Activated naive CD8-positive, alpha-beta T cell treated with anti-CD3 and anti-CD28 coated beads, Interleukin-2, amount 50 U/mL, for 16 hours (primary cell): ENCODE data around the gene CLASP1.
"Not testable (repeated sequence)": the region's sequence is repeated elsewhere in the genome, so short reads cannot be mapped to it uniquely, and the experiment has no call there.

Experiments used
- DNase-seq: peaks from one replicate; pipeline ENCODE4 v3.0.0-alpha.2; 2020; ENCODE audit warnings: low read depth, low spot score

The CLASP1 gene

DNA sequence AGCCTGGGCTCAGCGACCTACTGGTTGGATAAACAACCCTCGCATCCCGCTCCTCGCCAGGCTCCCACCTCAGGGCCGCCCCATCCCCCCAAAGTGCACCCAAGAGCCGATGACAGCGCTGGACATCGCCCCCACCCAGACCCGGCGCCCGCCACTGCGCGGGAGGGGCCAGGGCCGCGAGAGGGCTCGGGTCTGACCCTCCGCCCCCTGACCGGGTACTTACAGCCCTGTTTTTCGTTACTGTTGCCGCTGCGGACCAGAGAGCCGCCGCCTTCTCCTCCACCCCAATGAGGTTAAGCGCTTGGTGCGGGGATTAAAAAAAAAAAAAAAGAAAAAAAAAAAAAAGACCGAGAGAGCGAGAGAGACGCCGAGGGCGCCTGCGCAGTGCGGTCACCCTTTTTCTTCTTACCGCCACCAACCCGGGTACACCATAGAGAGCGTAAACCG is at the start of gene CLASP1:
Gene CLASP1 (minus strand): TSS at position 314 of the 447 bp plus-strand sequence. CDS start 43,567 bp downstream, outside the sequence.
- no peak for DNase-seq

- DNase-seq, result no peak
Measured at GRCh38 chr2:121698318-121698930, 49.2 kb upstream of the CLASP1 start.

DNA sequence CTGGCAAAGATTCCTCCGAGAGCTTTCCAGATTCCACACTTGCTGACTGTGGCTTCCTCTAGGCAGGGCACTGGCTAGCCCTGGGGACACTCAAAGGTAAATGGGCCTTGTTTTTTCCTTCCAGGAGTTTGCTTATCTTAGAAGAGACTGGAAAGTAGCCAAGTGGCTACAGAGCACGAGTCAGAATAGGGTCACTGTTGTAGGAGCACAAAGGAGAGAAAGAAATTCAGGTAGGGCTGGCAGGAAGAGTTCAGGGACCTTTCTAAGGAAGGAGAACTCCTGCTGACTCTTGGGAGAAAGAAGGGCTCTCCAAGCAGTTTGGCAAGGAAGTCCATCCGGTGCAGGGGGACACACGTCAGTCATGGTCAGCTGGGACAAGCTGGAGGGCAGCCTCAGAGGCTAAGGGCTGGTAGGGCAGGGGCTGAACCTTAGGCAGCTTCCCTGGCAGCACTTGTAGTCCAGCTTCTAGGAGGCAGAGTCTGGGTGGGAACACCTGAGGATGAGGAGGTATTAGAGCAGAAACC is 47.9 kb upstream of the CLASP1 start:
- no peak for DNase-seq

DNA sequence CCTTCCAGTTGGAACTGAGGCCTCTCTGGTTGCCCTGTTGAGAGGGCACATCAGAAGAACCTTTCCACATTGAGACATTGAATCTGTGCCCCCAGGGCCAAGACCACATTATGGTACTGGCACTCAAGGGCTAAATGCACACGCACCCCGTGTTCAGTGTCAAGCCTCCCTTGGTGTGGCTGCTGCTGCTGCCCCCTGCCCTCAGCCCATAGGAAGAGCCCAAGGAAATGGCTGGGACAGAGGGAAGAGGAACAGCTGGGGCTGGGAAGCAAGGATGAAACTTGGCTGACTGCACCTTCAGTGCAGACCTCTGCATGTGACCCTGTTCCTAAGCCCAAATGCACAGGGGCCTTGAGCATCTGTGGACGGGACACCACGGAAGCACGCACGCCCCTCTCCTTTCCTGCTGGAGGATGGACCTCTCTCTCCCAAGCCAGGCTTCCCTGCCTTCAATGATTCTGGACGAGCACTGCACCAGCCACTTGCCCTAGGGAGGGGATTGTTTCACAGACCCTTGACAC is 47.2 kb upstream of the CLASP1 start:
- no peak for DNase-seq

DNA sequence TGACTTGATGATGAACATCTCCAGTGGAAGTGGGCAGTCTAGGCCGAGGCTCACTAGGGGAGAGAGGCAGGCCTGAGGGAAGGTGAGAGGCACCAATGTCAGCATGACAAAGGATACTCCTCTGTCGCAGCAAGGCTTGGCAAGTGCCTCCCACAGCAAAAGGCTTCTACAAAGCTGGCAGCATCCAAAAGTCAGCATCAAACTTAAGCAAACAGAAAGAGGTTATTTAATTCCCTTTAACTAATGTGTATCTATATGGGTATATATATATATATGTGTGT is 45.8 kb upstream of the CLASP1 start:
- DNase-seq, result no peak

GRCh38 chr2:121694398-121695170 is 45.3 kb upstream of the CLASP1 start:
- no peak for DNase-seq

- DNase-seq, result not testable (repeated sequence)
Measured at GRCh38 chr2:121690572-121690971, 41.3 kb upstream of the CLASP1 start.

GRCh38 chr2:121690095-121690494 is 40.8 kb upstream of the CLASP1 start:
- no peak for DNase-seq

- no peak for DNase-seq
Measured at GRCh38 chr2:121689356-121689755, 40.1 kb upstream of the CLASP1 start.

GRCh38 chr2:121688820-121689219 is 39.6 kb upstream of the CLASP1 start:
- DNase-seq, result no peak

DNA sequence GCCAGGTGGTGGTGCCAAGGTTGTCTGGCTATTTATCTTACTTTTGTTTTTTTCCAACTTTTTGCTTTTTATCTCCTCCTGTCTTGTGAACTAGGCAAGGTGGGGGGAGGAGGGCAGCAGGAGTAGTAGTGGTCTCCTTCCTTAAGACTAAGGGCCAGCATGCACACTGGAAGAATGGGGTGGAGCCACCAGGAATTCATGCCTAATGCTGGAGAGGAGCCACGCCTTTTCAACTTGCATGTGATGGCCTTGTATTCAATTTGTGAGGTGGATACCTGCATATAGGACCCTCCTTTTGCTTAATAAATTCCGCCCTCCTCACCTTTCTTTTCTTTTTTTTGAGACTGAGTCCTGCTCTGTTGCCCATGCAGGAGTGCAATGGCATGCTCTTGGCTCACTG is 37.6 kb upstream of the CLASP1 start:
- DNase-seq, result no peak

DNA sequence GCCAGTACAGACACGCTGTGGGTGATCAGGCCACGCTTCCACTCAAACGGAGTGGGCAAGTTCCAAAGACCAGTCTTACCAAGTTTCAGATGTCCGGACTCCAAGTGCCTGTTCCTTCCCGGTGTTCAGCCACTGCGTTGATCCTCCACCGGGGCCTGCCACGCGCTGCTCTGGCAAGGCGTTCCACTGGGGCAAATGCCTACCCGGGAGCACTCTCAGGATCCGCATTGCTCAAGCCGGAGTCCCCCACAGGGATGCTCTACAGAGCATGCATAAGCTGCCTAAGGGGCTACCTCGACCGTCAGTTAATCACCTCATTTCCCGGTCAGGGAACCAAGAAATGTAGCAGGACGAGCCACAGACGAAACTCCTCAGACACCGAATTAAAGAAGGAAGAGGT is 37.0 kb upstream of the CLASP1 start:
- no peak for DNase-seq

GRCh38 chr2:121682396-121683298 is 33.4 kb upstream of the CLASP1 start:
- no peak for DNase-seq

- DNase-seq, result no peak
Measured at GRCh38 chr2:121677855-121678254, 28.6 kb upstream of the CLASP1 start.

GRCh38 chr2:121671621-121672020 is 22.4 kb upstream of the CLASP1 start:
- not testable (repeated sequence) for DNase-seq

DNA sequence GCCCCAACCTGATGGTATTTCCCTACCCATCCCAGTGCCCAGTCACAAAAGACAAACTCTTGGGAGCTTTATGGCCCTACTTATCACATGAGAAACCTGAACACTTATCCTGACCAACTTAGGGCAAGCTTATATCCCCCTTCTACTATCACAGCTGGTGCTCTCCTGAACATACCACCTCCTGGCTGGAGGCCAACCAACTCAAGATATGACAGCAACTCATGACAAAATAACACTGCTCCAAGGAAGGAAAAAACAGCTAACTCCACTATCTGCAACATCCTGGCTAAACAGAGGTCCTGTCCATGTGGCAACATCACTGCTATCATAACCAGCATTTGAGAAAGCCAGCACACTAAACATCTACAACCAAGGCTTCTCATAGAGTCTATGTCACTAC is 20.9 kb upstream of the CLASP1 start:
- no peak for DNase-seq

GRCh38 chr2:121667618-121668017 is 18.4 kb upstream of the CLASP1 start:
- DNase-seq, result no peak

GRCh38 chr2:121666042-121666441 is 16.8 kb upstream of the CLASP1 start:
- DNase-seq, result no peak

GRCh38 chr2:121665504-121665903 is 16.2 kb upstream of the CLASP1 start:
- DNase-seq, result no peak

DNA sequence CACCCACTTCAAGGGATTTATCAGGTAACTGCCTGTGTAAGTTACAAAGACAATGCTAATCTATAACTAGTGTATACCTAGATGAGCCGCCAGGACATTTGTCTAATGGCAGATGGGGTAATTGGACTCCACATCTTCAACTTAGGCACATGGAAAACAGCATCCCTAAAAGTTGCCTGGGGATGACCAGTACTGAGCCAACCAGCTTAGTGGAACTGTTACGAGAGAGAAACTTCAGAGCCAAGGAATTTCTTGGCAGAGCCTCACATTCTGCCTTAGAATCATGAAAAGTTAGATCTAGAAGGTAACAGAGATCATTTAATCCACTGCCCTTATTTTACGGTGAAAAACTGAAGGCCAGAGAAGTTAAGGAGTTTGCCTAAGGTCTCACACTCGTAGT is 15.5 kb upstream of the CLASP1 start:
- no peak for DNase-seq

- no peak for DNase-seq
Measured at GRCh38 chr2:121664086-121664485, 14.8 kb upstream of the CLASP1 start.

DNA sequence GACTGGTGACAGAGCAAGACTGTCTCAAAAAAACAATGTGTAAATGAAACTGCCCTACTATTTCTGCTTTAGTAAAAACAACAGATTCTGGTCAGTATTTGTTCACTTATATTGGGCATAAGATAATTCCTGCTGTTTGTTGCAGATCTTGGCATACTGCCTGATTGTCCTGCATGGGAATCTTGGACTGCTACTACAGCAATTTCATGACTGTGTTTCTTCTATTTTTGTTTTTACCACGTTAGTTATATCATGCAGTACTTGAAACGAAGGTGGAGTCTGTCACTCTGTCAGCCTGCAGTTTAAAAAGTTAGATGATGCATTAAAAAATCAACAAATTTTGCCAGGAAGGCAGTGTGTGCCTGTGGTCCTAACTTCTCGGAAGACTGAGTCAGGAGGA is 14.2 kb upstream of the CLASP1 start:
- DNase-seq, result no peak
